GM12878 (cell line): Measurements from ENCODE around the gene TUT1. TPM values are rescaled to one million over a fixed set of nuclear protein-coding genes. Genes with fewer than 3 reads are reported as not detected.
"Not testable (repeated sequence)": the region's sequence is repeated elsewhere in the genome, so short reads cannot be mapped to it uniquely, and the experiment has no call there.

Experiments
- ATAC-seq: fragments of 200-7000 bp; cut with Tn5 transposase; 3 replicates; pipeline ENCODE4 v1.9.1; 2020; ENCODE audit warnings: mild to moderate bottlenecking, moderate library complexity
- BruUV-seq: library from RNA; stranded (reverse); fragments of 400-500 nt; replicated peaks from 2 replicates; lab custom pipeline; 2021; lab: Mats Ljungman, UMichigan
- CTCF ChIA-PET: fragments of 300-600 bp; sonication (Branson Sonifier 250); formaldehyde crosslinking; extraction: SDS; loops from one replicate; lab custom pipeline; 2021; ENCODE audit warnings: inconsistent platforms; lab: Yijun Ruan, JAX
- POLR2A ChIA-PET: fragments of 350-600 bp; formaldehyde crosslinking; extraction: SDS; loops from one replicate; lab custom pipeline; 2021; ENCODE audit warnings: inconsistent platforms; lab: Charles Lee
- RAD21 ChIA-PET: fragments of 300-600 bp; sonication (Branson Sonifier 250); formaldehyde crosslinking; loops from one replicate; lab custom pipeline; 2023; ENCODE audit warnings: antibody characterized with exemption; ENCODE audit not compliant: unreplicated experiment; lab: Charles Lee
- SMC1A ChIA-PET: fragments of 300-600 bp; sonication (Branson Sonifier 250); formaldehyde crosslinking; loops from one replicate; lab custom pipeline; 2023; ENCODE audit not compliant: unreplicated experiment, uncharacterized antibody; lab: Charles Lee
- DNase-seq: peaks from one replicate; pipeline ENCODE4 v3.0.0-alpha.2; 2011; ENCODE audit warnings: low read depth, low spot score
- FAIRE-seq: peaks from 3 replicates; lab custom pipeline; 2011; peaks lifted over from hg19 to GRCh38; lab: Jason Lieb, UNC
- H2AFZ ChIP-seq: 2 replicates; pipeline ENCODE4 v1.6.0; 2011; ENCODE audit warnings: low read depth, low read length, control low read depth; ENCODE audit not compliant: control insufficient read depth
- H3K27ac ChIP-seq: 2 replicates; pipeline ENCODE4 v1.5.1; 2011; ENCODE audit warnings: control low read depth; ENCODE audit not compliant: control insufficient read depth, insufficient read depth
- H3K27me3 ChIP-seq, 2 experiments: replicated peaks in 1 of 2; 2 replicates each; pipeline versions ENCODE4 v1.6.0 to v1.6.1; 2011; ENCODE audit warnings: low read length in 1 of 2; ENCODE audit not compliant: control insufficient read depth in 2 of 2, insufficient read depth in 2 of 2
- H3K36me3 ChIP-seq, 2 experiments: 2 replicates each; pipeline ENCODE4 v1.5.1; 2011; ENCODE audit warnings: low read length in 1 of 2; ENCODE audit not compliant: control insufficient read depth in 2 of 2, insufficient read depth in 2 of 2
- H3K4me1 ChIP-seq: 2 replicates; pipeline ENCODE4 v1.6.1; 2011; ENCODE audit warnings: mild to moderate bottlenecking, low read length, moderate library complexity, mixed read lengths; ENCODE audit not compliant: control insufficient read depth, insufficient read depth
- H3K4me2 ChIP-seq: 2 replicates; pipeline ENCODE4 v1.6.0; 2011; ENCODE audit warnings: control low read depth; ENCODE audit not compliant: control insufficient read depth, insufficient read depth
- H3K4me3 ChIP-seq: fragments of 200-600 bp; sonication (generic); 2 replicates; pipeline ENCODE4 v1.5.1; 2016
- H3K79me2 ChIP-seq: 2 replicates; pipeline ENCODE4 v1.6.0; 2011; ENCODE audit warnings: low read length; ENCODE audit not compliant: control insufficient read depth, insufficient read depth
- H3K9ac ChIP-seq: 2 replicates; pipeline ENCODE4 v1.8.0; 2011; ENCODE audit warnings: low read length, control low read depth, mixed read lengths; ENCODE audit not compliant: control insufficient read depth, insufficient read depth
- H3K9me3 ChIP-seq: replicated peaks from 3 replicates; pipeline ENCODE4 v1.5.1; 2011; ENCODE audit warnings: mild to moderate bottlenecking, low read length; ENCODE audit not compliant: control insufficient read depth, insufficient read depth
- H4K20me1 ChIP-seq: 2 replicates; pipeline ENCODE4 v1.6.0; 2011; ENCODE audit not compliant: control insufficient read depth, insufficient read depth
- NR2C2 ChIP-seq: IDR thresholded peaks from 2 replicates; pipeline ENCODE4 v1.6.1; 2011; ENCODE audit warnings: borderline replicate concordance, low read depth; ENCODE audit not compliant: control insufficient read depth, insufficient read length
- RELB ChIP-seq: fragments of 450-650 bp; IDR thresholded peaks from 2 replicates; pipeline ENCODE4 v1.6.1; 2017; ENCODE audit warnings: low read depth, mild to moderate bottlenecking, moderate library complexity
- ZNF217 ChIP-seq: fragments of 450-650 bp; IDR thresholded peaks from 2 replicates; pipeline ENCODE4 v1.6.1; 2017; ENCODE audit warnings: antibody characterized with exemption, mild to moderate bottlenecking
- WGBS: methylation state at CpG from one replicate; pipeline ENCODE4 v1.1.6; 2016; ENCODE audit warnings: low lambda C conversion rate; ENCODE audit not compliant: insufficient replicate concordance, insufficient coverage; ENCODE audit errors: missing lambda C conversion rate; 5-methylcytosine and 5-hydroxymethylcytosine counted together
- in situ Hi-C: fragments of 300-500 bp; cut with MboI; formaldehyde crosslinking; loops from 9 replicates; pipeline ENCODE4 v1.14.3; 2018; ENCODE audit warnings: mixed read lengths
- intact Hi-C: fragments of 100-400 bp; cut with micrococcal nuclease; formaldehyde crosslinking; loops from one replicate; pipeline ENCODE4 v1.14.2; 2022; ENCODE audit not compliant: unreplicated experiment
- polyA plus RNA-seq, 11 experiments: library from polyadenylated mRNA; depleted of rRNA in 4 of 11; unstranded in 6 of 11; stranded (reverse) in 5 of 11; fragments of >200 nt; fragmentation: Nextera tagmentation in 4 of 11; fragmentation: Illumina TruSeq in 1 of 11; extraction: Ambion mirVana in 4 of 11; extraction: Trizol in 1 of 11; gene quantifications; 1 replicate in 1 of 11; 2 replicates in 10 of 11; pipeline versions ENCODE4 v1.2.1 to v1.2.3, GENCODE V29; 2011 to 2016; ENCODE audit warnings: inconsistent platforms in 2 of 11, missing spikeins in 2 of 11, low read depth in 1 of 11
- total RNA-seq, 4 experiments: library from RNA; depleted of rRNA in 3 of 4; stranded (reverse); fragments of >200 nt in 3 of 4; fragmentation: Illumina TruSeq in 1 of 4; extraction: Trizol in 1 of 4; gene quantifications; 2 replicates each; pipeline versions ENCODE4 v1.2.1 to v1.2.3, GENCODE V29; 2013 to 2021

Gene TUT1
- total and polyA plus RNA-seq, 10 of the 15 experiments (the other 5 are each of a cell fraction or from before 2014, with no cell fraction given): 1.1 to 29.9 (median 16.2) TPM

GRCh38 chr11:62553080-62553838 is 38.1 kb downstream of the TUT1 start (continued):
- TF ChIP-seq NR2C2: no peak

GRCh38 chr11:62552485-62553079 is 38.7 kb downstream of the TUT1 start:
- H3K9me3 ChIP-seq: no peaks in the 10 kb centered on the region

GRCh38 chr11:62550478-62550877 is 40.8 kb downstream of the TUT1 start:
- intact Hi-C loops, BruUV-seq, H3K4me3 ChIP-seq, H4K20me1 ChIP-seq, H3K9ac ChIP-seq, H3K4me2 ChIP-seq, H2AFZ ChIP-seq, ATAC-seq, H3K27me3 ChIP-seq, H3K9me3 ChIP-seq, DNase-seq, H3K36me3 ChIP-seq, H3K79me2 ChIP-seq, FAIRE-seq, H3K27ac ChIP-seq: not testable (repeated sequence)
- H3K4me1 ChIP-seq: peaks cover 58% of the 10 kb centered on the region
- ChIA-PET POLR2A (interaction anchor here (1.1 to 11.4 kb wide), 5 partner anchors 8 to 123 kb away, joined by 3 to 188 read pairs (median 3); partner anchors contain the start of gene AHNAK), RAD21 (interaction anchor here (0.6 to 13.9 kb wide), 6 partner anchors 7 to 126 kb away, joined by 3 to 313 read pairs (median 10); partner anchors contain the start of genes AHNAK, EEF1G and TUT1), SMC1A (interaction anchor here (0.6 to 11.4 kb wide), 4 partner anchors 8 to 126 kb away, joined by 3 to 212 read pairs (median 14); no protein-coding TSS in a partner anchor), CTCF (interaction anchor here (0.7 to 4.9 kb wide), 6 partner anchors 8 to 156 kb away, joined by 4 to 52 read pairs (median 10); partner anchors contain the start of gene TUT1)
- in situ Hi-C loops: loop anchor here (10.0 kb wide), 1 partner anchor 126 kb away; no protein-coding TSS in a partner anchor
- WGBS: 59% methylated on average over 2 of the region's 2 CpGs

More at GRCh38 chr11:62552485-62553079, 38.7 kb downstream of the TUT1 start:
- Histone ChIP-seq H3K36me3 (no peaks in the 10 kb centered on the region), H3K9ac (no peak overlapping the region), H3K27me3 (no peaks in the 10 kb centered on the region; a peak in 1 of 4 replicates), H3K4me3 (no peak overlapping the region), H3K4me2 (peak overlapping the region; percentile 46), H3K4me1 (peaks cover 70% of the 10 kb centered on the region), H4K20me1 (no peaks in the 10 kb centered on the region), H3K79me2 (no peaks in the 10 kb centered on the region), H3K27ac (peak overlapping the region; percentile 56), H2AFZ (peak overlapping the region; percentile 33)
- ATAC-seq (no peak), DNase-seq (no peak), FAIRE-seq (no peak)
- ChIA-PET POLR2A (interaction anchor here (0.5 to 11.4 kb wide), 11 partner anchors 9 to 1164 kb away, joined by 3 to 188 read pairs (median 4); partner anchors contain the start of genes AHNAK, EEF1G, MTA2 and TUT1), RAD21 (interaction anchor here (1.2 to 13.9 kb wide), 7 partner anchors 10 to 128 kb away, joined by 3 to 313 read pairs (median 5); partner anchors contain the start of genes AHNAK, B3GAT3, C11orf98 and CSKMT), SMC1A (interaction anchor here (0.7 to 11.4 kb wide), 11 partner anchors 7 to 157 kb away, joined by 3 to 212 read pairs (median 4); partner anchors contain the start of genes B3GAT3, C11orf98 and CSKMT), CTCF (interaction anchor here (0.6 to 4.9 kb wide), 7 partner anchors 8 to 128 kb away, joined by 3 to 52 read pairs (median 5); partner anchors contain the start of gene TUT1)
- intact Hi-C loops (no loop called here), in situ Hi-C loops (loop anchor here (10.0 kb wide), 1 partner anchor 128 kb away; no protein-coding TSS in a partner anchor)
- BruUV-seq: no TSS peak
- TF ChIP-seq ZNF217 (0 out of 2 replicates have a peak, but pooled peaks have one; percentile 2), RELB (no peak)
- WGBS: 63% methylated on average over 4 of the region's 4 CpGs
